Activated T-helper 1 cell treated with anti-CD3 and anti-CD28 coated beads, Interleukin-2, amount 50 U/mL, for 16 hours (primary cell): Measurements from ENCODE around the gene MAPK14.

Experiments
- DNase-seq, 2 donors: peaks; one replicate each; pipeline ENCODE4 v3.0.0-alpha.2; 2020; ENCODE audit warnings: low read depth in 1 of 2, low spot score in 1 of 2

MAPK14 gene

GRCh38 chr6:36099869-36100483, 72.4 kb downstream of the MAPK14 start:
- no peak for DNase-seq

- no peak for DNase-seq
These were observed 74.1 kb downstream of the MAPK14 start for GRCh38 chr6:36101691-36102090.

- DNase-seq: no peak
These were observed 75.2 kb downstream of the MAPK14 start for GRCh38 chr6:36102853-36103252.

GRCh38 chr6:36104836-36105235, 77.2 kb downstream of the MAPK14 start:
- no peak for DNase-seq

- DNase-seq: no peak
These were observed 81.5 kb downstream of the MAPK14 start for GRCh38 chr6:36109092-36109491.

GRCh38 chr6:36110050-36110449, 82.4 kb downstream of the MAPK14 start:
- DNase-seq: no peak

- DNase-seq: no peak
These were observed 83.3 kb downstream of the MAPK14 start for GRCh38 chr6:36110863-36111262.

GRCh38 chr6:36111526-36111925, 83.9 kb downstream of the MAPK14 start:
- no peak for DNase-seq

GRCh38 chr6:36113049-36113448, 85.4 kb downstream of the MAPK14 start:
- DNase-seq: no peak

- DNase-seq: no peak
These were observed 86.1 kb downstream of the MAPK14 start for GRCh38 chr6:36113703-36114102.

- no peak for DNase-seq
These were observed 87.3 kb downstream of the MAPK14 start for GRCh38 chr6:36114798-36115408.

- DNase-seq: no peak
These were observed 87.8 kb downstream of the MAPK14 start for GRCh38 chr6:36115412-36115811.

GRCh38 chr6:36116066-36116864, 88.7 kb downstream of the MAPK14 start:
- DNase-seq: no peak

GRCh38 chr6:36116943-36117342, 89.3 kb downstream of the MAPK14 start:
- DNase-seq: no peak

GRCh38 chr6:36117658-36118549, 90.3 kb downstream of the MAPK14 start:
- DNase-seq: no peak

- peak in 1 of 2 donors; percentile 41 for DNase-seq
These were observed 91.0 kb downstream of the MAPK14 start for GRCh38 chr6:36118550-36119107.

- no peak for DNase-seq
These were observed 91.6 kb downstream of the MAPK14 start for GRCh38 chr6:36119209-36119608.

- no peak for DNase-seq
These were observed 92.4 kb downstream of the MAPK14 start for GRCh38 chr6:36120018-36120417.

GRCh38 chr6:36120539-36120938, 92.9 kb downstream of the MAPK14 start:
- DNase-seq: peak; percentile 44 to 48

- DNase-seq: peak in 1 of 2 donors; percentile 35
These were observed 93.6 kb downstream of the MAPK14 start for GRCh38 chr6:36120979-36121786.
